Liver (tissue), 9 donors: ENCODE measurements around the gene FAM222A. TPM values are rescaled to one million over a fixed set of nuclear protein-coding genes. Genes with fewer than 3 reads are reported as not detected.

Experiments
- DNase-seq: peaks from one replicate; pipeline ENCODE4 v3.0.0-alpha.2; 2017; ENCODE audit warnings: low spot score
- H3K27ac ChIP-seq, 2 donors: one replicate each; pipeline ENCODE4 v1.7.0; 2013; ENCODE audit warnings: inconsistent platforms in 2 of 2, low read length in 2 of 2, control low read depth in 1 of 2, low read depth in 1 of 2, mild to moderate bottlenecking in 1 of 2
- H3K27me3 ChIP-seq, 4 donors: one replicate each; pipeline versions ENCODE4 v1.6.1 to v1.7.0; 2013; ENCODE audit warnings: low read length in 3 of 4, inconsistent platforms in 1 of 4, mild to moderate bottlenecking in 1 of 4, moderate library complexity in 1 of 4; ENCODE audit not compliant: control insufficient read depth in 4 of 4, insufficient read depth in 4 of 4
- H3K36me3 ChIP-seq, 4 donors: one replicate each; pipeline versions ENCODE4 v1.6.1 to v1.7.0; 2013; ENCODE audit warnings: low read length in 3 of 4, mild to moderate bottlenecking in 3 of 4, low read depth in 1 of 4, moderate library complexity in 1 of 4; ENCODE audit not compliant: control insufficient read depth in 4 of 4, insufficient read depth in 3 of 4
- H3K4me1 ChIP-seq, 4 donors: one replicate each; pipeline versions ENCODE4 v1.6.1 to v1.7.0; 2013; ENCODE audit warnings: low read length in 3 of 4, mild to moderate bottlenecking in 3 of 4, moderate library complexity in 1 of 4; ENCODE audit not compliant: control insufficient read depth in 4 of 4, insufficient read depth in 4 of 4
- H3K4me3 ChIP-seq, 3 donors: one replicate each; pipeline versions ENCODE4 v1.6.1 to v1.7.0; 2013; ENCODE audit warnings: low read length in 3 of 3, control low read depth in 1 of 3, low read depth in 1 of 3, mild to moderate bottlenecking in 1 of 3
- H3K9ac ChIP-seq, 2 donors: one replicate each; pipeline ENCODE4 v1.7.0; 2013; ENCODE audit warnings: low read length in 2 of 2, mild to moderate bottlenecking in 2 of 2, moderate library complexity in 2 of 2, control low read depth in 1 of 2, low read depth in 1 of 2
- H3K9me3 ChIP-seq, 4 donors: one replicate each; pipeline versions ENCODE4 v1.6.1 to v1.7.0; 2013; ENCODE audit warnings: low read length in 3 of 4; ENCODE audit not compliant: control insufficient read depth in 4 of 4
- FOXA1 ChIP-seq: IDR thresholded peaks from 2 replicates; pipeline ENCODE4 v1.6.1; 2016; ENCODE audit warnings: antibody characterized with exemption
- HNF4A ChIP-seq, 2 donors: conservative IDR thresholded peaks; 2 replicates each; pipeline ENCODE4 v1.6.1; 2016; ENCODE audit warnings: antibody characterized with exemption in 2 of 2, mild to moderate bottlenecking in 2 of 2
- NR2F2 ChIP-seq: IDR thresholded peaks from 2 replicates; pipeline ENCODE4 v1.6.1; 2016; ENCODE audit warnings: antibody characterized with exemption
- RAD21 ChIP-seq, 2 donors: IDR thresholded peaks; 2 replicates each; pipeline ENCODE4 v1.6.1; 2016; ENCODE audit warnings: antibody characterized with exemption in 2 of 2, mild to moderate bottlenecking in 2 of 2
- RXRA ChIP-seq, 2 donors: IDR thresholded peaks; 2 replicates each; pipeline ENCODE4 v1.6.1; 2017 to 2018; ENCODE audit warnings: antibody characterized with exemption in 2 of 2, mild to moderate bottlenecking in 1 of 2
- WGBS: extraction: QIAGEN DNeasy Blood & Tissue Kit; methylation state at CpG from one replicate; pipeline ENCODE4 v1.1.7; 2013; 5-methylcytosine and 5-hydroxymethylcytosine counted together
- polyA plus RNA-seq, 2 donors: library from polyadenylated mRNA; stranded (reverse) in 1 of 2; unstranded in 1 of 2; fragments of 200-250 nt in 1 of 2; fragments of >200 nt in 1 of 2; fragmentation: Nextera tagmentation in 1 of 2; extraction: Ambion mirVana in 1 of 2; gene quantifications; one replicate each; pipeline versions ENCODE4 v1.2.1 to v1.2.3, GENCODE V29; 2013 to 2015
- total RNA-seq, 2 donors: library from RNA; depleted of rRNA; stranded (reverse); fragments of >200 nt; gene quantifications; one replicate each; pipeline ENCODE4 v1.2.3, GENCODE V29; 2014
- TF ChIP-seq, protein P1 (sequence below): IDR thresholded peaks from 2 replicates; pipeline ENCODE4 v1.6.1; 2016; ENCODE audit warnings: antibody characterized with exemption, mild to moderate bottlenecking
- donor health status: healthy.
- donor health status: healthy.
- donor health status: healthy.
- donor health status: healthy.
- donor health status: healthy.

FAM222A gene
- total and polyA plus RNA-seq, 4 donors = 0.97 to 2.2 (median 1.9) TPM

DNA sequence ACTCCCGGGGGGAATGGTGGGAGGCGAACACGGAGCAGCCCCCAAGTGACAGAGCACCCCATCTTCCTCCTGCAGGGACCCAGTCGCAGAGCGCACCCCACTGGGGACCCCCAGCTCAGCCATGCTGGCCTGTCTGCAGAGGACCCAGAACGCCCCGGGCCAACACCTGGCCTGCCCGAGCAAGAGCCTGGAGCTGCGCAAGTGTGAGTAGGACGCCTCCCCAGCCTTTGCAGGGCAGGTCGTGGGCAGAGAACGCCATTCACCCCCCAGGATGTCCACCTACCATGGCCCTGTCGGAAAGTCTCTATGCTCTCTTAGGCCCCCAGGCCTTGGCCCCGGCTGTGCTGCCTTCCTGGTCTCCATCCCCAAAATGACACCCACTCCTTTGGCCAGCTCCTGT, 30.4 kb downstream of the FAM222A start:
- TF ChIP-seq FOXA1 = no peak
- TF ChIP-seq, protein P1, sequence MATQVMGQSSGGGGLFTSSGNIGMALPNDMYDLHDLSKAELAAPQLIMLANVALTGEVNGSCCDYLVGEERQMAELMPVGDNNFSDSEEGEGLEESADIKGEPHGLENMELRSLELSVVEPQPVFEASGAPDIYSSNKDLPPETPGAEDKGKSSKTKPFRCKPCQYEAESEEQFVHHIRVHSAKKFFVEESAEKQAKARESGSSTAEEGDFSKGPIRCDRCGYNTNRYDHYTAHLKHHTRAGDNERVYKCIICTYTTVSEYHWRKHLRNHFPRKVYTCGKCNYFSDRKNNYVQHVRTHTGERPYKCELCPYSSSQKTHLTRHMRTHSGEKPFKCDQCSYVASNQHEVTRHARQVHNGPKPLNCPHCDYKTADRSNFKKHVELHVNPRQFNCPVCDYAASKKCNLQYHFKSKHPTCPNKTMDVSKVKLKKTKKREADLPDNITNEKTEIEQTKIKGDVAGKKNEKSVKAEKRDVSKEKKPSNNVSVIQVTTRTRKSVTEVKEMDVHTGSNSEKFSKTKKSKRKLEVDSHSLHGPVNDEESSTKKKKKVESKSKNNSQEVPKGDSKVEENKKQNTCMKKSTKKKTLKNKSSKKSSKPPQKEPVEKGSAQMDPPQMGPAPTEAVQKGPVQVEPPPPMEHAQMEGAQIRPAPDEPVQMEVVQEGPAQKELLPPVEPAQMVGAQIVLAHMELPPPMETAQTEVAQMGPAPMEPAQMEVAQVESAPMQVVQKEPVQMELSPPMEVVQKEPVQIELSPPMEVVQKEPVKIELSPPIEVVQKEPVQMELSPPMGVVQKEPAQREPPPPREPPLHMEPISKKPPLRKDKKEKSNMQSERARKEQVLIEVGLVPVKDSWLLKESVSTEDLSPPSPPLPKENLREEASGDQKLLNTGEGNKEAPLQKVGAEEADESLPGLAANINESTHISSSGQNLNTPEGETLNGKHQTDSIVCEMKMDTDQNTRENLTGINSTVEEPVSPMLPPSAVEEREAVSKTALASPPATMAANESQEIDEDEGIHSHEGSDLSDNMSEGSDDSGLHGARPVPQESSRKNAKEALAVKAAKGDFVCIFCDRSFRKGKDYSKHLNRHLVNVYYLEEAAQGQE = no peak
- Histone ChIP-seq H3K9me3 (no peaks in the 10 kb centered on the region), H3K4me3 (no peak overlapping the region), H3K27me3 (no peaks in the 10 kb centered on the region), H3K36me3 (no peaks in the 10 kb centered on the region), H3K9ac (no peak overlapping the region), H3K27ac (no peak overlapping the region), H3K4me1 (peaks cover 4 to 19% (median 12%) of the 10 kb centered on the region in 4 donors)
- WGBS = 97% methylated on average over 14 of the region's 14 CpGs
- no peak for DNase-seq

DNA sequence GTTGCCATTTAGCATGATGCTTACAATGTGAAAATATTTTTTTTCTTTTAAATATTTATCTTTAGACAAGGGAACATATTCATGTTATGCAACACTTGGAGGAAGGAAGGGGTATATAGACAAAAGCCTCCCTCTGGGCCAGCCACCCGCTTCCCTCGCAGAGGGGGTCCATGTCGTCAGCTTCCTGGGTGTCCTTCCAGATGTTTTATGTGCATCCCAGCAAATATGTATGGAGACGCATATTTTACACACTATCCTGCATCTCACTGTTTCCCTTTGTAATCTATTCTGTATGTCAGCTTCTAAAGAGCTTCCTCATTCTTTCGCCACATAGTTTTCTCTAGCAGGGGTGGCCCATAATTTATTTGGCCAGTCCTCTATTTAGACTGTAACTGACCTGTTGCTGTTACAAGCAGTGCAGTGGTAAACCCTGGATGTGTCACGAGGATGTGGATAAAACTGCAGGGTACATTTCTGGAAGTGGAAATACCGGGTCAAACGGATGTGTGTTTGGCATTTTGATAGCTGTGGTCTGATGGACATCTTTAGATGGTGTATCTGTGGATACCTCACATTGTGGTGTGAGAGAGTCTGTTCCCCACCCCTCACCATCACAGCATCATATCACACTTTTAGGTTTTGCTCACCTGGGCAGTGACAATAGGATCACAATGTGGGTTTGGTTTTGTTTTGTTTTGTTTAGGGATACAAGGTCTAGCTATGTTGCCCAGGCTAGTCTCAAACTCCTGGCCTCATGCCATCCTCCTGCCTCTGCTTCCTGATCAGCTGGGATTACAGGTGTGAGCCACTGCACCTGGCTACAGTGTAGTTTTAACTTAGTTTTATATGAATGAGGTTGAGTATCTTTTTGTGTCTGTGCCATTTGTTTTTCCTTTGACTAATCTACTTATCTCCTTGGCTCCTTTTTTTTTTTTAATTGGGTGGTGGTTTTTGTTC, 31.6 kb downstream of the FAM222A start:
- no peak for TF ChIP-seq NR2F2
- no peak for TF ChIP-seq RAD21 (IDR thresholded peaks at IDR 0.05)
- WGBS = 74% methylated on average over 8 of the region's 8 CpGs
- Histone ChIP-seq H3K36me3 (no peaks in the 10 kb centered on the region), H3K4me3 (no peak overlapping the region), H3K9me3 (no peaks in the 10 kb centered on the region), H3K9ac (no peak overlapping the region), H3K4me1 (peaks cover 3 to 13% (median 8%) of the 10 kb centered on the region in 4 donors), H3K27me3 (no peaks in the 10 kb centered on the region), H3K27ac (no peak overlapping the region)
- DNase-seq = no peak

GRCh38 chr12:109752117-109753053, 38.8 kb downstream of the FAM222A start:
- TF ChIP-seq HNF4A (conservative IDR thresholded peaks at IDR 0.05) (no peak), RXRA (IDR thresholded peaks at IDR 0.05) (no peak), NR2F2 (peak; percentile 92)
- TF ChIP-seq, protein P1 = no peak
- 86% methylated on average over 6 of the region's 6 CpGs for WGBS
- no peaks in the 10 kb centered on the region for H3K36me3 ChIP-seq
- no peaks in the 10 kb centered on the region for H3K9me3 ChIP-seq
- H3K9ac ChIP-seq = no peak overlapping the region
- no peaks in the 10 kb centered on the region for H3K27me3 ChIP-seq
- H3K4me1 ChIP-seq = no peaks in the 10 kb centered on the region
- no peak overlapping the region for H3K4me3 ChIP-seq
- DNase-seq = no peak
- no peak overlapping the region for H3K27ac ChIP-seq
